ENCODE results near the gene PHF19. TPM values are rescaled to one million over a fixed set of nuclear protein-coding genes. Genes with fewer than 3 reads are reported as not detected.

PHF19 gene
- total and polyA plus RNA-seq, 5 experiments from 2014 or later: 6.3 to 144 (median 11.8) TPM

DNA sequence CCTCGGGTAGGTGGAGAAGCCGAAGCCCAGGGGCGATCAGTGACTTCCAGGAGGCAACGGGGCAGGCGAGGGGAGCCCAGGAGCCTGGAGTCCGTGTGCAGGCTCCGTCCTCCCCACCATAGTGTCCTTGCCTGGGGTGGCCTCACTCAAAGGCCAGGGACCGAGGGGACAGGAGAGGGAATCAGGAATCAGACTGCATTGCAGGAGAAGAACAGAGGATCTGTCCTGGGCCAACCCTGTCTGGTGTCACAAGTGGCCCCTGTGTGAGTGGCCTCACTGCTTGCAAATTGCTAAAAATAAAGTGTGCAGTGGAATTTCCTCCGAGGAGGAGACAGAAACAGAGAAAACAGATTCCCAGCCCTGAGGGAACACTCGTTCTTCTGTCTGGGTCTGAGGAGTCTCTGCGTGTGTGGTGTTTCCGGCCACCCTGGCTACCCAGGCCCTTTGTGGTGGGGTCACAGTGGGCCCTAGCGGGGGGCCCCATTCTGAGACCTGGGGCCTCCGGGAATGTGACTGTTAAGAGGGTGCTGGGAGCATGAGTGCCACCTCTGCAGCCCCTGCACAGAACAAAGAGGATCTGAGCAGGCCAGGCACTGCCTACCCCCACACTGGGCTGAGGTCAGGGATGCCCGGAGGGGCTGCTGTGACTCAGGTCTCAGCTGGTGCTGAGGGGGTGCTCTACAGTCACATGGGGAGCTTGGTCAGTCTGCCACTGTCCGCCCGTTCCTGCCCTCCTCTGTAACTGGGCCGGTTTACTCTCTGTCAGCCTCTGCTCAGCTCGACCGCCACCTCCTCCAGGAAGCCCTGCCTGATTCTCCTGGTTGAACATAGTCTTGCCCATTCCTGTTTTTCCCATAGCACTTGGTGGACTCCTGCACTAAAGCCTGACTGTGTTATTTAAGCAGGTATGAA, 42.2 kb upstream of the PHF19 start:
- Mint-ChIP-seq H3K36me3 (peaks cover 11 to 74% (median 39%) of the 10 kb centered on the region in 3 donors), H3K9me3 (peaks cover 0 to 3% (median 0%) of the 10 kb centered on the region in 9 donors), H3K4me3 (peak overlapping the region; percentile 49 to 94 (median 84)), H3K27ac (peak overlapping the region; percentile 84 to 100 (median 94)), H3K4me1 (peaks cover 42 to 95% (median 91%) of the 10 kb centered on the region in 4 donors), H3K27me3 (no peaks in the 10 kb centered on the region)
- POLR2A ChIA-PET: interaction anchor here (0.9 to 45.2 kb wide), 4 partner anchors 6 to 47 kb away, joined by 3 to 1842 read pairs (median 1211); partner anchors contain the start of genes PHF19 and TRAF1
- ATAC-seq (no peak), DNase-seq (no peak)

DNA sequence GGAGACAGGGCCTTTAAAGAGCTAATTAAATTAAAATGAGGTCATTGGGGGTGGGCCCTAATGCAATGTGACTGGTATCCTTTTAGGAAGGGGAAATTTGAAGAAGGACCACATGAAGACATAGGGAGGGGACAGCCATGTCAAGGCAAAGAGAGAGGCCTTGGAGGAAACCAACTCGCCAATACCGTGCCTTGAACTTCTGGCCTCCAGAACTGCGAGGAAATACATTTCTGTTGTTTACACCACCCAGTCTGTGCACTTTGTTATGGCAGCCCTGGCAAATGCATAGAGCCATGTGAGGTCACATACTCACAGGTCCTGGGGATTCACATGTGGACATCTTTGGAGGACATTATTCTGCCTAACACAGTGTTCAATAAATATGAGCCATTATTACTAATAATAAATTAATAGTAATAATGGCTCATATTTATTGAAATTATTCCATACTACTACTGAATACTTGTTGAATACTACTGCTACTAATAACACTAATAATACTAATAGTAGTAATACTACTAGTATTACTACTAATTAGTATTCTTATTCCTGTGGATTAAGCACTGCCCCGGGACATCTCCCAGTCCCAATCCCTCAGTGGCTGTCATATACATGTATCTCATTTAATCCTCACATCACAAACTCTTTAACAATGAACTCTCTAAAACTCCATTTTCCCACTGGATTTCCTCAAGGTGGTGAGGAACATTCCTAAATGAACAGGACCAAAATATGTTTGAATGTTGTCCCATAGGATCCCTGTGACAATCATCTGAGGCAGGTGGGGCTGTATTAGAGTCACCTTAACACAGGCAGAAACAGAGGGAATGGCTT, 41.2 kb upstream of the PHF19 start:
- peaks cover 0 to 3% (median 0%) of the 10 kb centered on the region in 9 donors for H3K9me3 Mint-ChIP-seq
- no peaks in the 10 kb centered on the region for H3K27me3 Mint-ChIP-seq

DNA sequence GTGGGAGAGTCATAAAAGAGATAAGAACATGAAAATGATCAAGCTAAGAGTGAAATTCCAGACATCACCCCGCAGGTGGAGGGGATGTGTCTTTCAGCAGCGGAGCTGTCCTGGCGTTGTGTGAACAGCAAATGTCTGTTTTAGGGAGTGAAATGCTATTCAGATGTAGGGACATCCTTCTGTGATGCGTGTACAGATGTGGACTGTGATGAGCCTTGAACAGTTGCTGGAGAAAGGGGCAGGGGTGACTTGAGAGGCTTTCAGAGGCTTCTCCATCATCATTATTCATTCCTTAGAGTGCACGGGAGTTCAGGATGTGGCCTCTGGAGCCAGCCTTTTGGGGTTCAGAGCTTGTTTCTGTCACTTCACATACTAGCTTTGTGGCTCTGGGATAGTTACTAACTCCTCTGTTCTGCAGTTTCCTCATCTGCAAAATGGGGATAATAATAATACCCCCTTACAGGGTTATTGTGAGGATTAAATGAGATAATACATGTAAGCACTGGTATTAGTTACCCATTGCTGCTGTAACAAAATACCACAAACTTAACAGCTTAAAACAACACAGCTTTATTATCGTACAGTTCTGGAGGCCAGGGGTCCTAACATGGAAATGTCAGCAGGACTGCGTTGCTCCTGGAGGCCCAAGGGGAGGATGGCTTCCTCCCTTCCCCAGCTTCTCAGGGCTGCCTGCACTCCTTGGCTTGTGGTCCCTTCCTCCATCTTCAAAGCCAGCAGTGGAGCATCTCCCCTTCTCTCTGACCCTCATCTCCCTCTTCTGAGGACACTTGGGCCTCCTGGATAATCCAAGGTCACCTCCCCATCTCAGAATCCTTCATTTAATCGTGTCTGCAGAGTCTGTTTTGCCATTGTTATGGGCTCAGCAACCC, 40.2 kb upstream of the PHF19 start:
- H3K9me3 Mint-ChIP-seq: peaks cover 0 to 3% (median 0%) of the 10 kb centered on the region in 9 donors
- H3K4me3 Mint-ChIP-seq: peak overlapping the region in 9 of 10 donors; percentile 8 to 74 (median 49)
- ATAC-seq (no peak), DNase-seq (no peak)
- peaks cover 18 to 73% (median 37%) of the 10 kb centered on the region in 3 donors for H3K36me3 Mint-ChIP-seq
- H3K4me1 Mint-ChIP-seq: peaks cover 44 to 93% (median 88%) of the 10 kb centered on the region in 4 donors
- POLR2A ChIA-PET: interaction anchor here (1.1 to 45.2 kb wide), 6 partner anchors 8 to 74 kb away, joined by 5 to 1842 read pairs (median 7); partner anchors contain the start of genes PSMD5 and TRAF1
- H3K27ac Mint-ChIP-seq: peak overlapping the region; percentile 69 to 99 (median 86)
- no peaks in the 10 kb centered on the region for H3K27me3 Mint-ChIP-seq

More for the DNA sequence above, 41.2 kb upstream of the PHF19 start:
- Mint-ChIP-seq H3K4me1 (peaks cover 41 to 93% (median 89%) of the 10 kb centered on the region in 4 donors), H3K27ac (peak overlapping the region; percentile 11 to 100 (median 87)), H3K4me3 (peak overlapping the region in 9 of 10 donors; percentile 8 to 94 (median 63)), H3K36me3 (peaks cover 11 to 73% (median 38%) of the 10 kb centered on the region in 3 donors)
- no peak for ATAC-seq
- DNase-seq: no peak
- POLR2A ChIA-PET: interaction anchor here (1.1 to 45.2 kb wide), 4 partner anchors 7 to 75 kb away, joined by 5 to 1842 read pairs (median 924); partner anchors contain the start of genes PSMD5 and TRAF1

GRCh38 chr9:120916588-120916987, 39.6 kb upstream of the PHF19 start:
- POLR2A ChIA-PET: interaction anchor here (0.9 to 45.2 kb wide), 9 partner anchors 8 to 254 kb away, joined by 3 to 1842 read pairs (median 6); partner anchors contain the start of genes PHF19, PSMD5 and TRAF1
- peaks cover 41 to 93% (median 87%) of the 10 kb centered on the region in 4 donors for H3K4me1 Mint-ChIP-seq
- no peaks in the 10 kb centered on the region for H3K27me3 Mint-ChIP-seq
- DNase-seq (no peak), ATAC-seq (no peak)
- peak overlapping the region; percentile 69 to 99 (median 88) for H3K27ac Mint-ChIP-seq
- peak overlapping the region in 8 of 10 donors; percentile 22 to 79 (median 68) for H3K4me3 Mint-ChIP-seq
- H3K9me3 Mint-ChIP-seq: peaks cover 0 to 3% (median 0%) of the 10 kb centered on the region in 9 donors
- H3K36me3 Mint-ChIP-seq: peaks cover 18 to 73% (median 42%) of the 10 kb centered on the region in 3 donors

GRCh38 chr9:120915854-120916470, 39.0 kb upstream of the PHF19 start:
- peaks cover 39 to 93% (median 87%) of the 10 kb centered on the region in 4 donors for H3K4me1 Mint-ChIP-seq
- peak in 6 of 10 donors; percentile 25 to 71 (median 58) for DNase-seq
- peaks cover 0 to 3% (median 0%) of the 10 kb centered on the region in 9 donors for H3K9me3 Mint-ChIP-seq
- no peaks in the 10 kb centered on the region for H3K27me3 Mint-ChIP-seq
- POLR2A ChIA-PET: interaction anchor here (0.9 to 45.2 kb wide), 8 partner anchors 9 to 255 kb away, joined by 3 to 1842 read pairs (median 6); partner anchors contain the start of genes PHF19 and TRAF1
- H3K27ac Mint-ChIP-seq: peak overlapping the region; percentile 82 to 99 (median 90)
- H3K36me3 Mint-ChIP-seq: peaks cover 18 to 74% (median 44%) of the 10 kb centered on the region in 3 donors
- ATAC-seq: peak; percentile 93 to 95
- peak overlapping the region; percentile 27 to 79 (median 68) for H3K4me3 Mint-ChIP-seq

DNA sequence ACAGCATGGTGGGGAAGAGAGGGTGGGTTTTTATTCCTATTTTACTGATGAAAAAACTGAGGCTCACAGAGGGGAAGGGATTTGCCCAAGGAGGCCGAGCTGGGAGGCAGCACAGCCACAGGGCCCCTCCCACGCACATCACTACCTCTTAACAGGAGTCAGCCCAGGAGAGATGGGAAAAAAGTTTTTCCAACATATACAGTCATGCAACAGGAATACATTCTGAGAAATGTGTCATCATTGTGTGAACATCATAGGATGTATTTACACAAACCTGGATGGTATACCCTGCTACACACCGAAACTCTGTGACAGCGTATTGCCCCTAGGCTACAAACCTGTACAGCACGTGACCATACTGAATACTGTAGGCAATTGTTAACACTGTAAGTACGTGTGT, 38.0 kb upstream of the PHF19 start:
- peak overlapping the region in 1 of 10 donors; percentile 41 for H3K4me3 Mint-ChIP-seq
- H3K4me1 Mint-ChIP-seq: peaks cover 38 to 93% (median 87%) of the 10 kb centered on the region in 4 donors
- no peaks in the 10 kb centered on the region for H3K27me3 Mint-ChIP-seq
- POLR2A ChIA-PET: interaction anchor here (1.7 to 45.2 kb wide), 3 partner anchors 10 to 34 kb away, joined by 5 to 1842 read pairs (median 1842); partner anchors contain the start of gene TRAF1
- H3K9me3 Mint-ChIP-seq: peaks cover 0 to 3% (median 0%) of the 10 kb centered on the region in 9 donors
- peak overlapping the region in 9 of 10 donors; percentile 25 to 83 (median 57) for H3K27ac Mint-ChIP-seq
- peaks cover 18 to 81% (median 51%) of the 10 kb centered on the region in 3 donors for H3K36me3 Mint-ChIP-seq
- no peak for DNase-seq
- ATAC-seq: no peak

DNA sequence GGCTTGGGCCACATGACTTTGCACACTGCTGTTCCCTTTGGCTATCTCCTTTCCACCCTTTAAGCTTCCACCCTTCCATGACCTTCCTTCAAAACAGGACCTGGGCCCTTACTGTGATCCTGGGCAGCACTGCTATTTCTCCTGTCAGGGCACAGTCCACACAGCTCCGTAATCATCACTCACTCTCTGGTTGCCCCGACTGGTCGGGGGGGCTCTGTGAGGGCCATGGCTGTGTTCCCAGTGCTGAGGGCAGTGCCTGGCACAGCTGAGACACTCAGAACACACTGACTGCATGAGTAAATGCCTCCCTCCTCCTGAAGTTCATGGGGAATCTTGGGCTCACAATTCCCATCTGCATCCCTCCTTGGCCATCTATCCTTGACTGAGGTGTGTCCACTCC, 37.4 kb upstream of the PHF19 start:
- Mint-ChIP-seq H3K4me1 (peaks cover 35 to 91% (median 88%) of the 10 kb centered on the region in 4 donors), H3K9me3 (peaks cover 0 to 3% (median 0%) of the 10 kb centered on the region in 9 donors), H3K4me3 (no peak overlapping the region), H3K27me3 (no peaks in the 10 kb centered on the region), H3K36me3 (peaks cover 18 to 82% (median 54%) of the 10 kb centered on the region in 3 donors), H3K27ac (peak overlapping the region in 9 of 10 donors; percentile 37 to 87 (median 75))
- POLR2A ChIA-PET: interaction anchor here (1.7 to 45.2 kb wide), 3 partner anchors 10 to 33 kb away, joined by 5 to 1842 read pairs (median 1842); partner anchors contain the start of gene TRAF1
- DNase-seq: no peak
- ATAC-seq: no peak

DNA sequence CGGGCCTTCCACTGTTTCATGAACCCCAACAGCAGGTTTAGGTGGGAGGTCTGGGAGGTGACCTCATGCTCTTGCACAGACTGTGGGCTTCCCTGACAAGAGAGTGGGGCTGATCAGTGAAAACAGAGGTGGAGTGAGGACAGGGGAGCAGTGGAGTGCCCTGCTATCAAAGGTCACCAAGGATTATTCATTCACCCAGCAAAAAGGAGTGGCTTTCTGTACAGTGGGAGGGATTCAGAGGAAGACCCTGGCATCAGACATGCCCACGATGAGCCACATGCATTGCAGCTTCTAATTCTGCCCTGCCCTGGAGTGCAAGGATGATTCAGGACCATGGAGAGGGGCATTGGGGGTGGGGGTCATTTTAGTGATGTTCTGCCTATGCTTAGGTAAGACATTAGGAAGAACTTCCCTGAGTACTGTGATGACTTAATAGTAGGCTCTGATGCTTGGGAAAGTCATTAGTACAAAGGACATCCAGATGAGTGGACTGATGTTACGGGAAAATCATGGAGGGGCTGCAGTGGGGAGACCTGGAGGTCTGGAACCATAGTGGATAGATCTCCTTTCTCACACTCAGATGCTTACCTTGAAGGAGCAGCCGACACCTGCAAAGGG, 36.8 kb upstream of the PHF19 start:
- POLR2A ChIA-PET: interaction anchor here (37.3 to 45.2 kb wide), 2 partner anchors 9 to 11 kb away, joined by 1842 read pairs; partner anchors contain the start of gene TRAF1
- H3K9me3 Mint-ChIP-seq: peaks cover 0 to 3% (median 0%) of the 10 kb centered on the region in 9 donors
- DNase-seq (peak in 2 of 10 donors; percentile 38 to 44), ATAC-seq (no peak)
- peaks cover 18 to 86% (median 60%) of the 10 kb centered on the region in 3 donors for H3K36me3 Mint-ChIP-seq
- H3K4me1 Mint-ChIP-seq: peaks cover 35 to 91% (median 88%) of the 10 kb centered on the region in 4 donors
- H3K4me3 Mint-ChIP-seq: peak overlapping the region in 3 of 10 donors; percentile 14 to 23 (median 20)
- peak overlapping the region; percentile 34 to 87 (median 72) for H3K27ac Mint-ChIP-seq
- H3K27me3 Mint-ChIP-seq: no peaks in the 10 kb centered on the region

GRCh38 chr9:120912958-120913646, 36.1 kb upstream of the PHF19 start:
- peaks cover 31 to 87% (median 84%) of the 10 kb centered on the region in 4 donors for H3K4me1 Mint-ChIP-seq

More at GRCh38 chr9:120912958-120913646, 36.1 kb upstream of the PHF19 start:
- peaks cover 18 to 88% (median 57%) of the 10 kb centered on the region in 3 donors for H3K36me3 Mint-ChIP-seq
- no peaks in the 10 kb centered on the region for H3K27me3 Mint-ChIP-seq
- no peak for ATAC-seq
- H3K9me3 Mint-ChIP-seq: peaks cover 0 to 3% (median 0%) of the 10 kb centered on the region in 9 donors
- DNase-seq: no peak
- H3K4me3 Mint-ChIP-seq: peak overlapping the region in 3 of 10 donors; percentile 5 to 20 (median 19)
- peak overlapping the region in 8 of 10 donors; percentile 47 to 84 (median 79) for H3K27ac Mint-ChIP-seq
- POLR2A ChIA-PET: interaction anchor here (37.3 to 45.2 kb wide), 2 partner anchors 8 to 12 kb away, joined by 1842 read pairs; partner anchors contain the start of gene TRAF1
